Astrocyte of the cerebellum (primary cell): ENCODE results near the gene ATXN2L.

ENCODE experiments used
- DNase-seq: peaks from one replicate; pipeline ENCODE4 v3.0.0-alpha.2; 2011; ENCODE audit warnings: low read depth
- H3K4me3 ChIP-seq: 2 replicates; pipeline ENCODE4 v1.5.1; 2011; ENCODE audit warnings: mild to moderate bottlenecking, low read depth, low read length, moderate library complexity
- CTCF ChIP-seq: IDR thresholded peaks from 2 replicates; pipeline ENCODE4 v1.5.1; 2012; ENCODE audit warnings: low read length, low read depth, moderate library complexity, mild to moderate bottlenecking; ENCODE audit errors: missing control alignments
- in situ Hi-C: cut with HindIII; loops from 2 replicates; pipeline ENCODE4 v1.10.0; 2017; ENCODE audit warnings: low sequenced_read_pairs

The ATXN2L gene

GRCh38 chr16:28834349-28834748, 11.6 kb downstream of the ATXN2L start:
- no peak for TF ChIP-seq CTCF
- DNase-seq, result no peak
- in situ Hi-C loops, result no loop called here
- no peak overlapping the region for H3K4me3 ChIP-seq

DNA sequence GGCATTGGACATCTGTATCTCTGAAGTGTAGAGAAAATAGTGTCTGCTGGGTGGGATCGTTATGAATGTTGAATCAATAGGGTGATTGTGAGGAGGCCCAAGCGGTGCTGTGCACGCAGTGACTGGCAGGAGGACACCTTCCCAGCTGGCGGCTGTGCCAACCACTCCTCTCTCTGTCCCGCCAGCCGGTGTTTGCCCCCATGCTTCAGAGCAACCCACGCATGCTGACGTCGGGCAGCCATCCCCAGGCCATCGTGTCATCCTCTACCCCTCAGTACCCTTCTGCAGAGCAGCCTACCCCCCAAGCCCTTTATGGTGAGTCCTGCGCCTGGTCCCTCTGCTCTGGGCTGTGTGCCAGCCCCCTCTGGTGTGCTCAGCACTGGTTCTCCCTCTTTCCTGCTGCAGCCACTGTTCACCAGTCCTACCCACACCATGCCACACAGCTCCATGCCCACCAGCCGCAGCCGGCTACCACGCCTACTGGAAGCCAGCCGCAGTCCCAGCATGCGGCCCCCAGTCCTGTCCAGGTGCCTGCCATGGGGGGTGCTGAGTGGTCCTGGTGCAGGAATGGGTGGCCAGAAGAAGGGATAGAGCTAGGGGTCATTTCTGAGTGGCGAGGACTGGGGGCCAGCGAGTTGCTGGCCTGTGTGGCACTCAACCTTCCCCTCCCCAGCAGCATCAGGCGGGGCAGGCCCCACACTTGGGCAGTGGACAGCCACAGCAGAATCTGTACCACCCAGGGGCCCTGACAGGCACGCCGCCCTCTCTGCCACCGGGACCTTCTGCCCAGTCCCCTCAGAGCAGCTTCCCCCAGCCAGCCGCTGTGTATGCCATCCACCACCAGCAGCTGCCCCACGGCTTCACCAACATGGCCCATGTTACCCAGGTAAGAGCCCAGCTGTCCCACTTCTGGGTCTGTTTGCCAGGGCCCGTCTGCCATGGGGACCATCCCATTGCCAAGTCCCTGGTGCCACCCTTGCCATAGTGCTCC, 12.4 kb downstream of the ATXN2L start:
- TF ChIP-seq CTCF, result no peak
- in situ Hi-C loops, result no loop called here
- DNase-seq, result no peak
- H3K4me3 ChIP-seq, result no peak overlapping the region

GRCh38 chr16:28835864-28836760, 13.3 kb downstream of the ATXN2L start:
- no peak for TF ChIP-seq CTCF
- DNase-seq, result no peak
- no peak overlapping the region for H3K4me3 ChIP-seq
- in situ Hi-C loops, result no loop called here

DNA sequence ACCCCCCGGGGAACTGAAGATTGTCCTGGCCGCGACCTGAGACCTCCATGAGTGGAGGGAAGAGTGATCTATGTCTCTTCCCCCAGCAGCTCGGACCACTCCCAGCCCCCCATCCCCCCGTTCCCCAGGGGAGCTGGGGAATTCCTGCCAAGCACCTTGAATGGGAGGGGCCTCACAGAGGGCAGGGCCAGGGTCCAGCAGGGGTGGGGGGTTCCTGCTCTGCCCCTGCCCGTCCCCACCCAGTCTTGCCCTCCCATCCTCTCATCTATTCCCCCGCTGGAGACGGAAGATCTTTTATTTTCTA, 13.9 kb downstream of the ATXN2L start:
- in situ Hi-C loops, result no loop called here
- no peak for DNase-seq
- no peak for TF ChIP-seq CTCF
- H3K4me3 ChIP-seq, result no peak overlapping the region

GRCh38 chr16:28837672-28838557, 15.1 kb downstream of the ATXN2L start:
- in situ Hi-C loops, result no loop called here
- no peak for DNase-seq
- TF ChIP-seq CTCF, result no peak
- no peak overlapping the region for H3K4me3 ChIP-seq

DNA sequence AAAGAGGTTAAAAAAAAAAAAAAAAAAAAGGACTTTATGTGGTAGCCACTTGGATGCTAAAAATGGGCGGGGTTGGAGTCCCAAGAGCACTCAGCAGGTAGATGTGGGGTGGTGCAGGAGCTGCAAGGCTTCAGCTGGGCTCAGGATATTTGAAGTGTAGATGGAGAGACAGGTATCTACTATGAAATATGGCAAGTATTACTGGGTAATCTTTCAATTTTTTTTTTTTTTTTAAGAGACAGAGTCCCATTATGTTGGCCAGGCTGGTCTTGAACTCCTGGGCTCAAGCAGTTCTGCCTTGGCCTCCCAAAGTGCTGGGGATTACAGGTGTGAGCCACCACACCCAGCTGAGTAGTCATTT, 15.7 kb downstream of the ATXN2L start:
- no peak overlapping the region for H3K4me3 ChIP-seq
- in situ Hi-C loops, result no loop called here
- no peak for TF ChIP-seq CTCF
- no peak for DNase-seq
